Measurements from ENCODE around the gene STK17B. TPM values are rescaled to one million over a fixed set of nuclear protein-coding genes. Genes with fewer than 3 reads are reported as not detected.

Gene STK17B
- total and polyA plus RNA-seq, 9 of the 15 experiments (the other 6 are each of a cell fraction or from before 2014, with no cell fraction given), result 2.3 to 17.7 (median 8.5) TPM

GRCh38 chr2:196171248-196171871 is at the start of gene STK17B (continued):
- TF ChIP-seq HLTF (IDR thresholded peaks at IDR 0.05), result 0 out of 2 replicates have a peak, but pooled peaks have one; percentile 28
- no peak; the same call in 1 of the 2 replicates for TF ChIP-seq EGR1 (conservative IDR thresholded peaks at IDR 0.05)
- TF ChIP-seq, protein P1, sequence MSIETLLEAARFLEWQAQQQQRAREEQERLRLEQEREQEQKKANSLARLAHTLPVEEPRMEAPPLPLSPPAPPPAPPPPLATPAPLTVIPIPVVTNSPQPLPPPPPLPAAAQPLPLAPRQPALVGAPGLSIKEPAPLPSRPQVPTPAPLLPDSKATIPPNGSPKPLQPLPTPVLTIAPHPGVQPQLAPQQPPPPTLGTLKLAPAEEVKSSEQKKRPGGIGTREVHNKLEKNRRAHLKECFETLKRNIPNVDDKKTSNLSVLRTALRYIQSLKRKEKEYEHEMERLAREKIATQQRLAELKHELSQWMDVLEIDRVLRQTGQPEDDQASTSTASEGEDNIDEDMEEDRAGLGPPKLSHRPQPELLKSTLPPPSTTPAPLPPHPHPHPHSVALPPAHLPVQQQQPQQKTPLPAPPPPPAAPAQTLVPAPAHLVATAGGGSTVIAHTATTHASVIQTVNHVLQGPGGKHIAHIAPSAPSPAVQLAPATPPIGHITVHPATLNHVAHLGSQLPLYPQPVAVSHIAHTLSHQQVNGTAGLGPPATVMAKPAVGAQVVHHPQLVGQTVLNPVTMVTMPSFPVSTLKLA (conservative IDR thresholded peaks at IDR 0.05), result peak; percentile 16 to 51; a peak in 2 of 4 replicates
- TF ChIP-seq ZBTB1 (CRISPR knock-in tag; IDR thresholded peaks at IDR 0.05; ENCODE audit: borderline replicate concordance, low read depth), result peak; percentile 95
- no peak for TF ChIP-seq ZNF133 (CRISPR knock-in tag; IDR thresholded peaks at IDR 0.05)
- peak; percentile 24; the same call in 1 of the 2 replicates for TF ChIP-seq L3MBTL2 (IDR thresholded peaks at IDR 0.05)
- no peak for TF ChIP-seq CREB3 (tag; conservative IDR thresholded peaks at IDR 0.05; ENCODE audit: low read depth)
- no peak for TF ChIP-seq ZNF318 (IDR thresholded peaks at IDR 0.05; ENCODE audit: borderline replicate concordance in 1 of 2, low read depth in 1 of 2)
- TF ChIP-seq MAFF (IDR thresholded peaks at IDR 0.05; ENCODE audit: low read length), result no peak
- TF ChIP-seq SNAPC5 (CRISPR knock-in tag; IDR thresholded peaks at IDR 0.05), result no peak
- TF ChIP-seq KLF6 (CRISPR knock-in tag; IDR thresholded peaks at IDR 0.05; ENCODE audit: borderline replicate concordance), result no peak
- TF ChIP-seq, protein P2, sequence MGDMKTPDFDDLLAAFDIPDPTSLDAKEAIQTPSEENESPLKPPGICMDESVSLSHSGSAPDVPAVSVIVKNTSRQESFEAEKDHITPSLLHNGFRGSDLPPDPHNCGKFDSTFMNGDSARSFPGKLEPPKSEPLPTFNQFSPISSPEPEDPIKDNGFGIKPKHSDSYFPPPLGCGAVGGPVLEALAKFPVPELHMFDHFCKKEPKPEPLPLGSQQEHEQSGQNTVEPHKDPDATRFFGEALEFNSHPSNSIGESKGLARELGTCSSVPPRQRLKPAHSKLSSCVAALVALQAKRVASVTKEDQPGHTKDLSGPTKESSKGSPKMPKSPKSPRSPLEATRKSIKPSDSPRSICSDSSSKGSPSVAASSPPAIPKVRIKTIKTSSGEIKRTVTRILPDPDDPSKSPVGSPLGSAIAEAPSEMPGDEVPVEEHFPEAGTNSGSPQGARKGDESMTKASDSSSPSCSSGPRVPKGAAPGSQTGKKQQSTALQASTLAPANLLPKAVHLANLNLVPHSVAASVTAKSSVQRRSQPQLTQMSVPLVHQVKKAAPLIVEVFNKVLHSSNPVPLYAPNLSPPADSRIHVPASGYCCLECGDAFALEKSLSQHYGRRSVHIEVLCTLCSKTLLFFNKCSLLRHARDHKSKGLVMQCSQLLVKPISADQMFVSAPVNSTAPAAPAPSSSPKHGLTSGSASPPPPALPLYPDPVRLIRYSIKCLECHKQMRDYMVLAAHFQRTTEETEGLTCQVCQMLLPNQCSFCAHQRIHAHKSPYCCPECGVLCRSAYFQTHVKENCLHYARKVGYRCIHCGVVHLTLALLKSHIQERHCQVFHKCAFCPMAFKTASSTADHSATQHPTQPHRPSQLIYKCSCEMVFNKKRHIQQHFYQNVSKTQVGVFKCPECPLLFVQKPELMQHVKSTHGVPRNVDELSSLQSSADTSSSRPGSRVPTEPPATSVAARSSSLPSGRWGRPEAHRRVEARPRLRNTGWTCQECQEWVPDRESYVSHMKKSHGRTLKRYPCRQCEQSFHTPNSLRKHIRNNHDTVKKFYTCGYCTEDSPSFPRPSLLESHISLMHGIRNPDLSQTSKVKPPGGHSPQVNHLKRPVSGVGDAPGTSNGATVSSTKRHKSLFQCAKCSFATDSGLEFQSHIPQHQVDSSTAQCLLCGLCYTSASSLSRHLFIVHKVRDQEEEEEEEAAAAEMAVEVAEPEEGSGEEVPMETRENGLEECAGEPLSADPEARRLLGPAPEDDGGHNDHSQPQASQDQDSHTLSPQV (IDR thresholded peaks at IDR 0.05), result no peak
